ENCODE measurements around the gene TWNK.

TWNK gene

DNA sequence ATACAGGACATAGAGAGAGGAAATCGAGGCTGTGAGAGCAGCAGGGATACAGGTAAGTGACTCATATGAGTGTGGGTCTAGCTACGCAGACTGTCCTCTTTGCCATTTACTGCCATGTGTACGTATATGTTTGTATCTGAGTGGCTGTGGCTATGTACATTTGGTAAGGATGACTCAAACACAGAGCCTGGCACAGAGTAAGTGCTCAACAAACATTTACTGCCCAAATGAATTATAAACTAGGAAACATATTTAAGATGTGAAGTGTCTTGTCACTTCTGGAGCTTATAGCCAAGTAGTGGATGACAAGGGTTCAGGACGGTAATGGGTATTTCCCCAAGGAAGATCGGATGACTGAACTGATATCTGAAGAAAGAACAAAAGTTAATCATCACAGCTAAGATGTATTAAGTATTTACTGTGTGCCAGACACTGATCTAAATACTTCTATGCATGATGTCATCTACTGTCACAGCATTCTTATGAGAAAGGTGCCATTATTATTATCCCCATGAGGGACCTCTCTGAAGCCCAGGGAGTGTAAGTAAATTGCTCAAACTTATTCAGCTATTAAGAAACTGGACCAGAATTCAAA, 6.1 kb upstream of the TWNK start:
- Histone ChIP-seq H3K9me3 (ENCODE audit: insufficient read depth, low read length) (no peaks in the 10 kb centered on the region), H3K9ac (ENCODE audit: insufficient read length, low read depth) (no peak overlapping the region), H3K4me3 (ENCODE audit: insufficient read length, low read depth) (no peak overlapping the region), H3K4me1 (ENCODE audit: insufficient read depth, insufficient read length) (no peaks in the 10 kb centered on the region), H3K27me3 (ENCODE audit: insufficient read depth, insufficient read length) (no peaks in the 10 kb centered on the region), H3K36me3 (ENCODE audit: insufficient read depth, insufficient read length, low read length) (peaks cover 53% of the 10 kb centered on the region)
- DNase-seq (ENCODE audit: low read depth, low spot score) = no peak
- TF ChIP-seq ZNF274 (IDR thresholded peaks at IDR 0.05; ENCODE audit: low read depth, low read length) = no peak
- no peak for TF ChIP-seq YY1 (IDR thresholded peaks at IDR 0.05; ENCODE audit: insufficient read depth, insufficient read length)
- TF ChIP-seq SUZ12 (IDR thresholded peaks at IDR 0.05; ENCODE audit: extremely low read depth, insufficient read depth, insufficient read length) = no peak

- TF ChIP-seq ZNF274 (IDR thresholded peaks at IDR 0.05; ENCODE audit: low read depth, low read length) (no peak), SUZ12 (IDR thresholded peaks at IDR 0.05; ENCODE audit: extremely low read depth, insufficient read depth, insufficient read length) (no peak), YY1 (IDR thresholded peaks at IDR 0.05; ENCODE audit: insufficient read depth, insufficient read length) (no peak)
- no peaks in the 10 kb centered on the region for H3K27me3 ChIP-seq (ENCODE audit: insufficient read depth, insufficient read length)
- H3K9me3 ChIP-seq (ENCODE audit: insufficient read depth, low read length) = no peaks in the 10 kb centered on the region
- H3K4me1 ChIP-seq (ENCODE audit: insufficient read depth, insufficient read length) = peaks cover 1% of the 10 kb centered on the region
- H3K9ac ChIP-seq (ENCODE audit: insufficient read length, low read depth) = no peak overlapping the region
- H3K4me3 ChIP-seq (ENCODE audit: insufficient read length, low read depth) = no peak overlapping the region
- peaks cover 58% of the 10 kb centered on the region for H3K36me3 ChIP-seq (ENCODE audit: insufficient read depth, insufficient read length, low read length)
- DNase-seq (ENCODE audit: low read depth, low spot score) = no peak
These were observed 4.2 kb upstream of the TWNK start for GRCh38 chr10:100982916-100983830.

GRCh38 chr10:100983868-100984671, 3.3 kb upstream of the TWNK start:
- no peak overlapping the region for H3K9ac ChIP-seq (ENCODE audit: insufficient read length, low read depth)
- no peak for DNase-seq (ENCODE audit: low read depth, low spot score)
- no peaks in the 10 kb centered on the region for H3K27me3 ChIP-seq (ENCODE audit: insufficient read depth, insufficient read length)
- H3K4me3 ChIP-seq (ENCODE audit: insufficient read length, low read depth) = no peak overlapping the region
- peaks cover 4% of the 10 kb centered on the region for H3K4me1 ChIP-seq (ENCODE audit: insufficient read depth, insufficient read length)
- TF ChIP-seq YY1 (IDR thresholded peaks at IDR 0.05; ENCODE audit: insufficient read depth, insufficient read length) (no peak), ZNF274 (IDR thresholded peaks at IDR 0.05; ENCODE audit: low read depth, low read length) (no peak), SUZ12 (IDR thresholded peaks at IDR 0.05; ENCODE audit: extremely low read depth, insufficient read depth, insufficient read length) (no peak)
- no peaks in the 10 kb centered on the region for H3K9me3 ChIP-seq (ENCODE audit: insufficient read depth, low read length)
- H3K36me3 ChIP-seq (ENCODE audit: insufficient read depth, insufficient read length, low read length) = peaks cover 59% of the 10 kb centered on the region

DNA sequence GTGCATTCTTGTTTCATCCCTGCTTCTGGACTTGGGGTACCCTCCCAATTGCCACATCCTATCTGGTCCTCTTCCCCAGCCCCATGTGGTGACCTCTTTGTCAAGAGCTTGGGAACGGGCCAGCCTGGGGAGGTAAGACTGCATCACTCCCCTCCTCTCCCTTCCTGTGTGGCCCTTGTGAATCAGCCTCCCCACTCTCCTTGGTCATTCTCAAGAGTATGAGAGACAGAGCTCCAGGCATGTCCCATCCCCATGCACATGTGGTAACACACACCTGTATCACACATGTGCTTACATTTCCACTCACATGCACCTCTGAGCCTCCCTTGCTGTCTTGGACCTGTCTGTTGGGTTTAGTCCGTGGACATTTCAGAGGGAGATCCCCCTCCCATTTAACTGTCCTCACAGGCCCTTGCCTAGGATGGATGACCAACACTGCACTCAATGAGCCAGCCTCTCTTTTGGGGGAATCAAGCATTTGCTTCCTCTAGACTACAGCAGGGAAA, 2.6 kb upstream of the TWNK start:
- no peak for DNase-seq (ENCODE audit: low read depth, low spot score)
- Histone ChIP-seq H3K27me3 (ENCODE audit: insufficient read depth, insufficient read length) (no peaks in the 10 kb centered on the region), H3K4me3 (ENCODE audit: insufficient read length, low read depth) (no peak overlapping the region), H3K4me1 (ENCODE audit: insufficient read depth, insufficient read length) (peaks cover 4% of the 10 kb centered on the region), H3K9ac (ENCODE audit: insufficient read length, low read depth) (no peak overlapping the region), H3K9me3 (ENCODE audit: insufficient read depth, low read length) (no peaks in the 10 kb centered on the region), H3K36me3 (ENCODE audit: insufficient read depth, insufficient read length, low read length) (peaks cover 62% of the 10 kb centered on the region)
- TF ChIP-seq SUZ12 (IDR thresholded peaks at IDR 0.05; ENCODE audit: extremely low read depth, insufficient read depth, insufficient read length) = no peak
- TF ChIP-seq ZNF274 (IDR thresholded peaks at IDR 0.05; ENCODE audit: low read depth, low read length) = no peak
- no peak for TF ChIP-seq YY1 (IDR thresholded peaks at IDR 0.05; ENCODE audit: insufficient read depth, insufficient read length)

- Histone ChIP-seq H3K4me1 (ENCODE audit: insufficient read depth, insufficient read length) (peaks cover 6% of the 10 kb centered on the region), H3K36me3 (ENCODE audit: insufficient read depth, insufficient read length, low read length) (peaks cover 61% of the 10 kb centered on the region), H3K9me3 (ENCODE audit: insufficient read depth, low read length) (no peaks in the 10 kb centered on the region), H3K27me3 (ENCODE audit: insufficient read depth, insufficient read length) (no peaks in the 10 kb centered on the region), H3K4me3 (ENCODE audit: insufficient read length, low read depth) (no peak overlapping the region), H3K9ac (ENCODE audit: insufficient read length, low read depth) (no peak overlapping the region)
- no peak for DNase-seq (ENCODE audit: low read depth, low spot score)
- TF ChIP-seq ZNF274 (IDR thresholded peaks at IDR 0.05; ENCODE audit: low read depth, low read length) = no peak
- TF ChIP-seq SUZ12 (IDR thresholded peaks at IDR 0.05; ENCODE audit: extremely low read depth, insufficient read depth, insufficient read length) = no peak
- TF ChIP-seq YY1 (IDR thresholded peaks at IDR 0.05; ENCODE audit: insufficient read depth, insufficient read length) = no peak
These were observed 2.0 kb upstream of the TWNK start for GRCh38 chr10:100985336-100985735.

- Histone ChIP-seq H3K4me1 (ENCODE audit: insufficient read depth, insufficient read length) (peaks cover 6% of the 10 kb centered on the region), H3K4me3 (ENCODE audit: insufficient read length, low read depth) (peak overlapping the region; percentile 97), H3K36me3 (ENCODE audit: insufficient read depth, insufficient read length, low read length) (peaks cover 61% of the 10 kb centered on the region), H3K9ac (ENCODE audit: insufficient read length, low read depth) (peak overlapping the region; percentile 98), H3K9me3 (ENCODE audit: insufficient read depth, low read length) (no peaks in the 10 kb centered on the region), H3K27me3 (ENCODE audit: insufficient read depth, insufficient read length) (no peaks in the 10 kb centered on the region)
- DNase-seq (ENCODE audit: low read depth, low spot score) = no peak
- TF ChIP-seq YY1 (IDR thresholded peaks at IDR 0.05; ENCODE audit: insufficient read depth, insufficient read length) = no peak
- no peak for TF ChIP-seq SUZ12 (IDR thresholded peaks at IDR 0.05; ENCODE audit: extremely low read depth, insufficient read depth, insufficient read length)
- no peak for TF ChIP-seq ZNF274 (IDR thresholded peaks at IDR 0.05; ENCODE audit: low read depth, low read length)
These were observed 756 bp upstream of the TWNK start for GRCh38 chr10:100986623-100986951.
